ENCODE results near the gene SLC35E4.

DNA sequence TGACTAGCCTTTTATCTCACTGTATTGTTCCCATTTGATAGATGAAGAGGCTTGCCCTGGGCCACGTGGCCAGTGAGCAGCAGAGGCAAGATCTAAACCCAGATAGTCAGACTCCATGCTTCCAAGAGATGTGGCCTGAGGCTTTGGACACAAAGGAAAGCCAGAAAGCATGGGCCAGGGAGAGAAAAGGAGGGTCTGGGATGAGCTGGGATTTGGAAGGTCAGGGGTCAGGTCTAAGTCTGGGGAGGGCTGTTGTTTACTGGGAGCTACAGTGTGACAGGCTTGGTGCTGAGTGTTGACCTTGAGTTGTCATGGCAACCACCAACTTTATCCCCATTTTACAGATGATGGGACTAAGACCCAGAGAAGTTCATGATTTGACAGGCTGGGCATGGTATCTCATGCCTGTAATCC is 2.1 kb downstream of the SLC35E4 start:
- TF ChIP-seq, protein P1, sequence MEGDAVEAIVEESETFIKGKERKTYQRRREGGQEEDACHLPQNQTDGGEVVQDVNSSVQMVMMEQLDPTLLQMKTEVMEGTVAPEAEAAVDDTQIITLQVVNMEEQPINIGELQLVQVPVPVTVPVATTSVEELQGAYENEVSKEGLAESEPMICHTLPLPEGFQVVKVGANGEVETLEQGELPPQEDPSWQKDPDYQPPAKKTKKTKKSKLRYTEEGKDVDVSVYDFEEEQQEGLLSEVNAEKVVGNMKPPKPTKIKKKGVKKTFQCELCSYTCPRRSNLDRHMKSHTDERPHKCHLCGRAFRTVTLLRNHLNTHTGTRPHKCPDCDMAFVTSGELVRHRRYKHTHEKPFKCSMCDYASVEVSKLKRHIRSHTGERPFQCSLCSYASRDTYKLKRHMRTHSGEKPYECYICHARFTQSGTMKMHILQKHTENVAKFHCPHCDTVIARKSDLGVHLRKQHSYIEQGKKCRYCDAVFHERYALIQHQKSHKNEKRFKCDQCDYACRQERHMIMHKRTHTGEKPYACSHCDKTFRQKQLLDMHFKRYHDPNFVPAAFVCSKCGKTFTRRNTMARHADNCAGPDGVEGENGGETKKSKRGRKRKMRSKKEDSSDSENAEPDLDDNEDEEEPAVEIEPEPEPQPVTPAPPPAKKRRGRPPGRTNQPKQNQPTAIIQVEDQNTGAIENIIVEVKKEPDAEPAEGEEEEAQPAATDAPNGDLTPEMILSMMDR (IDR thresholded peaks at IDR 0.05), result no peak
- TF ChIP-seq POLR2A (IDR thresholded peaks at IDR 0.05), result no peak

Data from body of pancreas (tissue), 4 donors.